GM18499 (cell line): ENCODE data around the gene VPS26C.
"Not testable (repeated sequence)": the region's sequence is repeated elsewhere in the genome, so short reads cannot be mapped to it uniquely, and the experiment has no call there.

Experiments
- ATAC-seq: cut with Tn5 transposase; IDR thresholded peaks from one replicate; pipeline ENCODE4 v1.9.1; 2021; ENCODE audit warnings: moderate number of reproducible peaks; ENCODE audit not compliant: insufficient read depth, unreplicated experiment

VPS26C gene

DNA sequence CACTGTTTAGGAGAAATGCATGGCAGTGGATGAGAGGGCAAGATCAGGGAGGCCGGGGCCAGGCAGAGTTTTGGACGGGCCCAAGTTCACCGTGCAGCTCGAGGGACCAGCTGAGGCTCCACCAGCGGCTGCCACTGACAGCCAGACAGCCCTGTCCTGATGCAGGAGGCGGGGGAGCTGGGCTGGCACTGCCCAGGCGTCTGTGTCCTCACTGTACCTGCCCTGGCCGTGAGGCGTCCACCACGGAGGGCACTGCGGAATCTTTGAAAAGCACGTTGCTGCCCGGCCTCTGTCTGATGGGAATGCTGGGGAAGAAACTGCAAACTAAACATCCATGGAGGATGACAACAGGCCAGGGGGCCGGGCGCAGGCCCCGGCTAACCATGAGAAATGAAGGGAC lies 35.5 kb downstream of the VPS26C start:
- ATAC-seq: no peak

DNA sequence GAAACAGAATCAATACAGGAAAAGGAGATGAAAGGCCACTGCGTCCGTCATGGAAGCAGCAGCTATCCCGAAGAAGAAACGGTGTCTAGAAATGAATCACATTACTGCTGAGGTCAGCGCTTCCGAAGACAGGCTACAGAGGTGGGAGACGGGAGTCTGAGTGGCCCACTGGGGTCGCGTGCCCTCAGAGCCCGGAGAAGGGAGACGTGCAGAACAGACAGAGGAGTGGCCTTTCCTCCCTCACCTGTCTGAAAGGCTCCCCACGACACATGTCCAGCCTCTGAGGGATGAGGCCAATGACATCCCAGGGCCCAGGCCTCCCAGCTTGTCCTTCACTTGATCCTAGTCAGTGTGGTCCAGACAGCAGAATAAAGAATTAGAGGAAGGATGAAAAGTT lies 35.9 kb downstream of the VPS26C start:
- ATAC-seq: no peak

DNA sequence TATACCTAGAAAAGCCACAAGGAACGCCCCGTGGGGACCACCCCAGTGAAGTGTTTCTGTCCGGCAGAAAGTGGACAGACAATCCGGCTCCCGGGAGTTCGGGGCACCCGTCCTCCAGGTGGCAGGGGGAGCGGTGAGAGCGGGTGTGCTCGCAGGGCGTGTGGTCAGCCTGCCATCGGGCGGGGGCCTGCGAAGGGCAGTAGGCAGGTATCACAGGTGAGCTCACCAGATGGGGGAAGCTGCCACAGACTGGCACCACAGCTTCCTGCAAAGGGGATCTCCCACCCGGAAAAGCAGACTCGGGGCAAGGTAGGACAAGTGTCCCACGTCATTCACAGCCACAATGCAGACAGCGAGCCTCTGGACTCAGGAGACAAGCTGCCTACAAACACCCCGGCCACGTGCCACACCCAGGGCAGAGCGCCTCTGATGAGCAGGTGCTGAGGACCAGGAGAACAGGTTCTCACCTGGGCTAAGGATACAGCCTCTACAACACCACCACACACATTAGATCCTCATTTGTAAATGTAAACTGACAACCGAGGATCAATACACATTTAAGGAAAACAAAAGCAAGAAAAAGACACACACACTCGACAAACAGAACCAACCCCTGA lies 36.4 kb downstream of the VPS26C start:
- no peak for ATAC-seq

DNA sequence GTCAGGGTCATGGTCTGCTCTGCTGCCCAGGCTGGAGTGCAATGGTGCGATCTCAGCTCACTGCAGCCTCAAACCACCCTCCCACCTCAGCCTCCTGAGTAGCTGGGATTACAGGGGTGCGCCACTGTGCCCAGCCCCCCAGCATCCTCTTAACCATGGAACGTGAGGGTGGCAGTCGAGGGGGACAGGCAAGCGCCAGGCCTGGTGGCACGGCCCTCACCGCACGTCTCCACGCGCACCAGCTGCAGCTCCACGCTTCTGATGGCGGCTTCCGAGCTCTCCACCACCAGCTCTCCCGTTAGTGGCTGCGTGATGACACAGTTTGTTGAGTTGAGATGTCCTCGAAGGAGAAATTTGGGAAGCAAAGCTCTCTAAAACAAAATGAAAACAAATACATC lies 39.1 kb downstream of the VPS26C start:
- no peak for ATAC-seq

DNA sequence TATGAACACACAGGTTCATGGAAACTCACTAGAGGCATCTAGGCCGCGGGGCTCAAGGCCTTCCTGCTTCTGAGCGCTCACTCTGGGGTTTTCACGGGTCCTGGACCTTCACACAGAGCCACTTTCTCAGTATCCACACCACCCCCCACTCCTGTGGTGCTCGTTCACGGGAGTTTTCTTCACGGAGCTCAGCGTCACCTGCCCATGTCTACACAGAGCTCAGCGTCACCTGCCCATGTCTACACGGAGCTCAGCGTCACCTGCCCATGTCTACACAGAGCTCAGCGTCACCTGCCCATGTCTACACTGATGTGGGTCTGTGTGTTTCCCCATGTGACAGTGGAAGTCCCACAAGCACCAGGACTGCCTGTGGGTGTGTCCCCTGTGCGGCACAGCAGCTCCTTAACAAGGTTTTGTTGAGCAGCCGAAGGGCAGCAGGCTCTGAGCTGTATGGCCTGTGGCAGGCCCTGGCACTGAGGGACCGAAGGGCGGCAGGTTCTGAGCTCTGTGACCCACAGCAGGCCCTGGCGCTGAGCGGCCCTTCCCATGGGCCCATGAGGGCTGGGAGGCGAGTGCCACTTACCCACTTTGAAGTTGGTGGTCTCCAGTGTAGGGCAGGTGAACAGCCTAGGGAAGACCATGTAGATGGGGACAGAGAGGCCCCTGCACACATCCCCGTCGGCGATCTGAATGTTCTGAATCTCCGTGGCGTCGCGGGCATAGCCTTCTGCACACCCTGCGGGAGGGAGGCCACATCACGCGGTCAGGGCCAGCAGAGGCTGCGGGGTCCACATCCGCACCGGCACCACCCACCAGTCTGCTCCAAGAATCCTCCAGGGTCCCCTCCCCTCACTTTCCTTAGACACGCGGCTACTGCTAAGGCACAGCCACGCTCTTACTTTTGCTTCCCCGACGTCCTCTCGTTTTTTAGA lies 39.8 kb downstream of the VPS26C start:
- no peak for ATAC-seq

DNA sequence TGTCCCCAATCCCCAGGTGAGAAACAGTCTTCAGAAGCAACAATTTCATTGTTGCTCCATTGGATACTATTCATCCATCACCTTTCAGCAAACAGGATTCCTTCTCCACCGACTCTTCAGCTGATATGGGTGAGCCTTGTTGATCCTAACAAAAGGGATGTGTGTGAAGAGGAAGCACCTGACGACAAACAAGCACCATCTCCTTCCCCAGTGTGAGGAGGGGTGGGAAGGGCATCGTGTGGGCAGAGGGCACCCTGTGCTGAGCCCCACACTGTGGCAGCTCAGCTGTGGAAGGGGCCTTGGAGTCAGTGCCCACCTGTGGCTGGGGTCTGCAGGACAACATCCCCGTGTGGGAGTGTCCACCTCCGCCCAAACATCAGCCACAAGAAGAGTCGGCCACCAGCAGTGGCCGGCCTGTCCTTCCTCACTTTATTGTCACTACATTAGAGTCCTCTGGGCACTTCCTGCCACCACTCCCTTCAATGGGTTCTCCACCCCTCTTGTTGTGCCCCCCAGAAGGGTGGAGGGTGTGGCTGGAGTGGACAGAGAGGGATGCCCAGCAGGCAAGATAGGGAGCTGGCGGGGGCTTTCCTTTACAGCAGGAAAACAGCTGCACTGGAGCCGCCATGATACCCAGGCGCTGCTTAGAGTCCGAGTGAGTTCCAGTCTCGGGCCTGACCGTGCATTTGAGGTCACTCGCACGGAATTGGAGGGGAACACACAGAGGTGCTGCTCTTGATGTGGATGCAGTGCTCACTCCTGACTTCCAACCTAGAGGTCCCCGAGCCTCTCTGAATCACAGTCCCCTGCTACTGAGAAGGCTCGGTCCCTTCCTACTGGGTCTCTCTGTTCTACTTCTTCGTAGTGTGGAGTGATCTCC lies 40.9 kb downstream of the VPS26C start:
- ATAC-seq: no peak

DNA sequence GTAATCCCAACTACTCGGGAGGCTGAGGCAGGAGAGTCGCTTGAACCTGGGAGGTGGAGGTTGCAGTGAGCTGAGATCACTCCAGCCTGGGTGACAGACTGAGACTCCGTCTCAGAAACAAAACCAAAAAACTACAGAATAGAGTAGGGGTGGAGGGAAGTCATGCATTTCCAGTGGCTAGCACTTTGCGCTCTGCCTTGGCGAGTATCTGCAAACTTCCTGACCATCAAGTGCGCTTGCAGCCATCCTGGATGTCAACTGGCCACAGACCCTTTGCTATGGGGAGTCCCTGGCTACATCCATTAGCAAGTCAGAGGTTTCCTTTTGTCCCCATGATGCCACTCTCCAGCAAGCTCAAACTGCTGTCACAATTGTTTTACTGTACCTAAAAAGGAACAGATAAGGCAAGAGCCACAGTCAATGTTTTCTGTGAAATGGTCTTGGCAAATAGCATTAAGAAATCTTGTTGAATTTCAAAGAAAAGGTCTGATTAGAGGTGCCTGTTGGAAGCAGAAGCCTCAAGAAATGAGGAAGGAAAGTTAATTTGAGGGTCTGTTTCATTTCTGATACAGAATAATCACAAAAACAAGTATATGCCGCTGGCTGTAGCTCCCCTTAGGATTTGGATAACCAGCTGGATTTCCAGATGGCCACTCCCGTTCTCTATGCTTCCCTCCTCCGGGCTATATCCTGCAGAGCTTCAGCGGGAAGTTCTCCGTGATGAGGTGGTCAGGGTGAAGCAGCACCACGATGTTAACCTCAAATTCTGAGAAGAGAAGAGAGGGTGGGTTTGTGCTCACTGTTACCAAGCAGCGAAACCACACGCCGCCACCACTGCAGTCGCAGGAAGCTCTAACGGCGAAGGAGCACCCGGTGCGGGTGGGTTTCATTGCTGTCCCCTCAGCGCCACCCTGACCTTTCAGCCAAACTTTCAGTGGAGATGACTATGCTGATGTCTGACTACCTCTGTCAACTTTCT lies 42.0 kb downstream of the VPS26C start:
- ATAC-seq: no peak

DNA sequence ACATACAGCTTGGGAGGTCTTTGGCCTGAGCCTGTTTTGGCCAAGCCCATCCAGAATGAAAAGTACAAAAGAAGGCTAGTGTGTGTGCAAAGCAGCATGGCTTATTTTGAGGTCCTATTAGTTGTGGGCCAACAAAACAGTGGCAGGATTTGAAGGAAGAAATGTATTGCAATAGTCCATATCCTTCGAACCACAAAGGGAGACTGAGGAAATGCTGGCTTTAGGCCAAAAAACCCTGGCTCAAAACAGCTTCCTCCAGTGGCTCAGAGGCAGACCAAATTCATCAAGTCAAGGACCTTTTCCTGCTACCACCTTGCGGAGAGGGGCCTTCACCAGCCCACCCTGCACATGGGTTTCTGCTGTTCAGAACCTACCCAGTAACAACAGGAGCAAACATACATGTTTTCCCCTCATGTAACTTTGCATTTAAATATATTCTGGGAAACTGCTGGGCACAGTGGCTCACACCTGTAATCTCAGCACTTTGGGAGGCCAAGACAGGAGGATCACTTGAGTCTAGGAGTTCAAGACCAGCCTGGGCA lies 43.3 kb downstream of the VPS26C start:
- no peak for ATAC-seq

DNA sequence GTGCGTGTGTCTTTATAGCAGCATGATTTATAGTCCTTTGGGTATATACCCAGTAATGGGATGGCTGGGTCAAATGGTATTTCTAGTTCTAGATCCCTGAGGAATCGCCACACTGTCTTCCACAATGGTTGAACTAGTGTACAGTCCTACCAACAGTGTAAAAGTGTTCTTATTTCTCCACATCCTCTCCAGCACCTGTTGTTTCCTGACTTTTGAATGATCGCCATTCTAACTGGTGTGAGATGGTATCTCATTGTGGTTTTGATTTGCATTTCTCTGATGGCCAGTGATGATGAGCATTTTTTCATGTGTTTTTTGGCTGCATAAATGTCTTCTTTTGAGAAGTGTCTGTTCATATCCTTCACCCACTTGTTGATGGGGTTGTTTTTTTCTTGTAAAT lies 44.9 kb downstream of the VPS26C start:
- ATAC-seq: not testable (repeated sequence)

DNA sequence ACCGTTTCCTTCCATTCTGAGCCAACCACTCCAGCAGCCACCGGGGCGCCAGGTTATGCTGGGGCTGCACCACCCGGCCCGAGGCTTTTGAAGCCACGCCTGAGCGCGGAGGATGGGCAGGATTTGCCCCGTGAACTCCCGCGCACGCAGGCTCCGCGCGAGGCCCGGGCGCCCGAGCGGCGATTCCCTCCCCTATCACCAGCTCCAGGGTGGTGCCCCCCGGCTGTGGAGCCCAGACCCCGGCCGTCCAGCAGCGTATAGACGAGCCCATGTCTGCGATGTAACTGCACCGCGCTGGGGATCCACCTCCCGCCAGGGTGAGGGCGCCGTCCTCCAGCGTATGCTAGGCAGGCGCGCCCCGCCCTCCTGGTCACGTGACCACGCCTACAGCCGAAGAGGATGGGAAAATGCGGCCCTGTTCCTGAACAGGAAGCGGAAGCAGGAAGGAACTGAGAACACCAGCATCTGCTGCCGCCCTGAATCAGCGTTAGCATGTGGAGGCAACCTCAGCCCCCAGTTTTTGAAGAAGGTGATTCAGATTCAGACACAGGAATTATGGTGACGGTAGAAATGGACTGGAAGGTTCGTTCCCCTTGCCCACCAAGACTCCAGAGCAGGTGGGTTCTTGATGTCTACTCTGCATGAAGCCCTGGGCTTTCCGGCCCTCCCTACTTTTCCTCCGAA lies 46.0 kb downstream of the VPS26C start:
- peak; percentile 57 for ATAC-seq

DNA sequence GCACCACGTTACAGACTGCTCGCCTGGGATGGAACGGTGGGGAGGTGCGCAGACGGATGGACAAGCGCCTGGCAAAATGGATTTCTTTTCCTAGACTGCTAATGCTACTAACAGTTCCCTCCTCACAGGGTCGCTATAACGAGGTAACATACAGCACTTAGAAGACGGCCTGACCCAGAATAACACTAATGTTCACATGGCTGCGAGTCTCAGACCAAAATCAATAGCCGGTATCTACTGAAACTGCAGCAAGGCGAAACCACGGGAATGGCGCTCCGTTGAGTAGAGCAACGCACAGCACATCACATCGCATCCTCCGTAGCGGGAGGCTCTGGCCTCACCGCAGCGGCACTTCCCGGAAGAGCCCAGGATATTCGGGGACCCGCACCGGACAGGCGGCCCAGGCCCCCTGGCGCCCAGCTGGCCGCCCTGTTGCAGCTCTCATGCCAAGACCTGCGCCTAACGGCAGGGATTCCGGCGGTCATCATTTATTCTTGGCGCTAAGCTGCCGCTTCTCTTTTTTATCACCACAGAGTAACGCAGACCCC lies 46.6 kb downstream of the VPS26C start:
- ATAC-seq: peak; percentile 21

DNA sequence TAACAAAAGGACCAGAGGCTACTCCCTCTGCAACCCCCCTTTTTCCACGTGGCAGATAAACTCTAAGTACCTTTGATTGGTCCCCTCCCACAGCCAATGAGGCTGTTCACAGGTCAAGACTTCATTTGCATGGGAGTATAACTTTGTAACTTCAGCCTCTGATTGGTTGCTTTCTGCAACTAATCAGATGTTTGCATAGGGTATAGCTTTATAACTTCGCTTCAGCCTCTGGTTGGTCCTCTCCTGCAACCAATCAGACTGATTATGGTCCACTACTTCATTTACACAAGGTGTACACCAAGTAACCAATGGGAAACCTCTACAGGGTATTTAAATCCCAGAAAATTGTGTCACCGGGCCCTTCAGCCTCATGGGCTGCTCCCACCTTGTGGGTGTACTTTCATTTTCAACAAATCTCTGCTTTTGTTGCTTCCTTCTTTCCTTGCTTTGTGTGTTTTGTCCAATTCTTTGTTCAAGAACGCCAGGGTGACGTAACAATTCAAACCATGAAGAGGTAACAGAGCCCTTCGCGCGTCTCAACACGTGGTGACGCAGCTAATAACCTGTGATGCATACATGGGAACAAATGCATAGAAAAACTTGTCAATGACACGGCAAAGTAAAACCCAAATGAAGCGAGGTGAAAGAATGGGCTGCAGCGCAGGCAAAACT lies 47.2 kb downstream of the VPS26C start:
- ATAC-seq: no peak

DNA sequence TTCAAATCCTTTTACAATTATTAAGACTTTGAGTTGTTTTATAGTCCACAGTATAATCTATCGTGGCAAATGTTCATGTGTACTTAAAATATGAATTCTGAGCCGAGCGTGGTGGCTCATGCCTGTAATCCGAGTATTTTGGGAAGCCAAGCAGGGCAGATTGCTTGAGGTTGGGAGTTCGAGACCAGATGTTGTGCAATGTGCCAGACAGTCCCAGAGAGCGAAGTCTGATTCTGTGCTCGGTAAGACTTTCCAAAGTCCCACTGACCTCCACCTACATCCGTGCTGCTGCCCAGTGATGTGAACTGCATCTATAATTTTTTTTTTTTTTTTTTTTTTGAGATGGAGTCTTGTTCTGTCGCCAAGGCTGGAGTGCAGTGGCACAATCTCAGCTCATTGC lies 52.2 kb downstream of the VPS26C start:
- no peak for ATAC-seq

DNA sequence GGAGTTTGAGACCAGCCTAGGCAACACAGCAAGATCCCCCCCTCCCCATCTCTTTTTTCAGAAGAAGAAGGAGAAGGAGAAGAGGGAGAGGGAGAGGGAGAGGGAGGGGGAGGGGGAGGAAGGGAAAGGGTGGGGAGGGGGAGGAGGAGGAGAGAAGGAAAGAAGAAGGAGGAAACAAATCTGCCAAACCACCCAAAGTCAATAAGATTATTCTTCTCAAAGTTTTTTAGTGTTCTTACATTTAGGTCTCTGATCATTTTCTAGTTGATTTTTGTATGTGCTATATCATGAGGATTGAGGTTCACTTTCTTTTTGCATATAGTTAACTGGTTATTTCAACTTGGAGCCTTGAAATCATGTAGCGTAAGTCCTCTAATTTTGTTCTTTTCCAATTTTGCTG lies 56.3 kb downstream of the VPS26C start:
- no peak for ATAC-seq

DNA sequence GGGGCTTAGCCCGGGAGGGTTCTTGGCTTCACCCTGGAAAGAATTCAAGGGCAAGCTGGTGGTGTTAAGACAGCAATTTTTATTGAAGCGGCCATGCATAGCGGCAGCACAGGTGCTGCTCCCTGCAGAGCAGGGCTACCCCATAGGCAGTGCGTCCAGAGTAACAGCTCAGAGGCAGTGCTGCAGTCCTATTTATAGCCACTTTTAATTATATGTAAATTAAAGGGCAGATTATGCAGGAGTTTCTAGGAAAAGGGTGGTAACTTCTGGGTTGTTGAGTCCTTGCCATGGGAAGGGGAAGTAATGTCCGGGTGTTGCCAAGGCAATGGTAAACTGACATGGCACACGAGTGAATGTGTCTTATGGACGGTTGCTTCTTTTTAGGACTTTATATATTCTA lies 57.0 kb downstream of the VPS26C start:
- no peak for ATAC-seq

DNA sequence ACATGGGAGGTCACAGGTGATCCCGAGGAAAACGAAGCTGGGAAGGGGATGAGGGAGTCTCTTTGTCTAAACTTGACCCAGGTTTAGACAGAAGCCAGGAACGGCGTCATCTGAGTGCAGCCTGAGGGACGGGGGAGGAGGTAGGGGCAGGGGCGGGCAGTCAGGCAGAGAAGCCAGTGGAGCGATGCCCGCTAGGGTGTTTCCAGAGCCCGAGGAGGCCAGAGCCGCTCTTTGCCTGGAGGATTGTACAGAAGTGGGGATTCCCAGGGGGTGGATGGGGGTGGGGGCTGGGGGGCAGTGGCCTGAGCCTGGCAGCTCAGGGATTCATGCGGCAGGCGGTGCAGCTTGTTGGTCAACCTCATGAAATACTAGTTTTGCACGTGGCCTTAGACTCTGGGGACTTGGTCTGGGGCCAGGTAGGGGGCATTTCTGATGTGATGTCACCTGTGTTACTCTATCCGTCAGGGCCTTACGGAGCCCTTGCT lies 58.4 kb downstream of the VPS26C start:
- ATAC-seq: no peak

DNA sequence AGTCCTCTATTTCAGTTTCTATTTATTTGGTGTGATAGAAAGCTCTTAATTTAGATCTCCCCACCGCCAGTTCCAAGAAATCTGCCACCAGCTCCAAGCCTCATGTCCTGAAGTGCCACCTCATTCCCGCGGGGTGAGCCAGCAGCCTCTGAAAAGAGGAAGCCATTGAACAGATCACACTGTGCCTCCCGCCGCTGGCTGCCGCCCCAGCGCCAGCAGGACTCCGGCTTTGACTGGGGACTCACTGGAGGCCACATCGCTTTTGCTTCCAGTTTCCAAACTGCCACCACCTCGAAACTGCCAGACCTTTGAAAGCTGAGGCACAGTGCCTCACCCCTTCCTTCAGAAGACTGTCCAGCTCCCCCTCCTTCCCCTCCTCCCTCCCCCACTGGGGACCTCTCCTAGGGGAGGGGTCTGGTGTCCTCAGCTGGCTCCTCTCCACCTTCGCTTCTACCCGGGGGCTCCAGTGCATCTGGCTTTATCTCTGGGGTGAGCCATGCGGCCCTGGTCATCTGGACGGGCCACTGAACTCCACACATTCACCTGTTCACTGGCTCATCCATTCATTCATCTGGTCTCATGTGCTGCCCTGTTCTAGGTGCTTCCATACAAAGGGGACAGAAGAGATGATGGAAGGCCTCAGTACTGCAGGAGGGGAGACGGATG lies 58.9 kb downstream of the VPS26C start:
- peak; percentile 30 for ATAC-seq
